DMS 273 (cell line): ENCODE results near the gene RPS6KC1.
"Not testable (repeated sequence)": the region's sequence is repeated elsewhere in the genome, so short reads cannot be mapped to it uniquely, and the experiment has no call there.

Source experiments
- DNase-seq: peaks from one replicate; lab custom pipeline; 2025; ENCODE audit not compliant: unreplicated experiment; lab: John Stamatoyannopoulos, UW

RPS6KC1 gene

GRCh38 chr1:213051127-213051880, at the start of gene RPS6KC1:
RPS6KC1 (plus strand) TSS chr1:213051241; CDS start chr1:213051405, 164 bp downstream.
- peak; percentile 95 for DNase-seq

GRCh38 chr1:213003256-213003655, 47.8 kb upstream of the RPS6KC1 start:
- no peak for DNase-seq

GRCh38 chr1:213008564-213008963, 42.5 kb upstream of the RPS6KC1 start:
- no peak for DNase-seq

GRCh38 chr1:213014642-213015041, 36.4 kb upstream of the RPS6KC1 start:
- peak; percentile 61 for DNase-seq

GRCh38 chr1:213015099-213016050, 35.7 kb upstream of the RPS6KC1 start, which contains the start of gene ANGEL2:
ANGEL2 (minus strand) TSS chr1:213015867; CDS start chr1:213015671, 196 bp downstream.
- peak; percentile 99 for DNase-seq

- DNase-seq, result no peak
Measured at GRCh38 chr1:213017447-213018273, 33.4 kb upstream of the RPS6KC1 start.

- DNase-seq, result no peak
Measured at GRCh38 chr1:213019450-213019849, 31.6 kb upstream of the RPS6KC1 start.

- DNase-seq, result no peak
Measured at GRCh38 chr1:213020016-213020415, 31.0 kb upstream of the RPS6KC1 start.

- DNase-seq, result not testable (repeated sequence)
Measured at GRCh38 chr1:213027024-213027423, 24.0 kb upstream of the RPS6KC1 start.

- no peak for DNase-seq
Measured at GRCh38 chr1:213032651-213033050, 18.4 kb upstream of the RPS6KC1 start.

- no peak for DNase-seq
Measured at GRCh38 chr1:213034713-213035112, 16.3 kb upstream of the RPS6KC1 start.

GRCh38 chr1:213035573-213035972, 15.5 kb upstream of the RPS6KC1 start:
- no peak for DNase-seq

GRCh38 chr1:213041443-213041842, 9.6 kb upstream of the RPS6KC1 start:
- DNase-seq, result no peak

- DNase-seq, result not testable (repeated sequence)
Measured at GRCh38 chr1:213045321-213046226, 5.5 kb upstream of the RPS6KC1 start.

- no peak for DNase-seq
Measured at GRCh38 chr1:213049232-213049631, 1.8 kb upstream of the RPS6KC1 start.

- no peak for DNase-seq
Measured at GRCh38 chr1:213050745-213051126, 305 bp upstream of the RPS6KC1 start.

GRCh38 chr1:213051881-213052202, 801 bp downstream of the RPS6KC1 start:
- DNase-seq, result peak; percentile 43

GRCh38 chr1:213053455-213053854, 2.4 kb downstream of the RPS6KC1 start:
- DNase-seq, result no peak

GRCh38 chr1:213054142-213054541, 3.1 kb downstream of the RPS6KC1 start:
- DNase-seq, result no peak
